H9 (cell line): ENCODE measurements around the gene HSD17B8. TPM values are rescaled to one million over a fixed set of nuclear protein-coding genes. Genes with fewer than 3 reads are reported as not detected.

Experiments used
- DNase-seq: peaks from one replicate; pipeline ENCODE4 v3.0.0-alpha.2; 2017
- H2AFZ ChIP-seq: one replicate; pipeline ENCODE4 v1.6.1; 2013; ENCODE audit warnings: mild to moderate bottlenecking, low read length, control low read depth, moderate library complexity
- H2AK5ac ChIP-seq: 2 replicates; pipeline ENCODE4 v1.6.1; 2013; ENCODE audit warnings: low read length, control low read depth, mixed read lengths; ENCODE audit not compliant: insufficient read length
- H2BK120ac ChIP-seq: one replicate; pipeline ENCODE4 v1.6.1; 2013; ENCODE audit warnings: low read depth, mild to moderate bottlenecking, low read length, control low read depth, inconsistent platforms; ENCODE audit not compliant: poor library complexity, severe bottlenecking
- H2BK12ac ChIP-seq: 2 replicates; pipeline ENCODE4 v1.6.1; 2013; ENCODE audit warnings: low read length, control low read depth, mixed read lengths, low read depth; ENCODE audit not compliant: insufficient read length
- H2BK15ac ChIP-seq: 2 replicates; pipeline ENCODE4 v1.6.1; 2013; ENCODE audit warnings: low read depth, low read length, control low read depth
- H2BK20ac ChIP-seq: one replicate; pipeline ENCODE4 v1.6.1; 2013; ENCODE audit warnings: low read depth, mild to moderate bottlenecking, low read length, control low read depth, inconsistent platforms; ENCODE audit not compliant: poor library complexity, severe bottlenecking
- H2BK5ac ChIP-seq: 2 replicates; pipeline ENCODE4 v1.6.1; 2013; ENCODE audit warnings: low read length, control low read depth, mixed read lengths; ENCODE audit not compliant: insufficient read length
- H3K14ac ChIP-seq: 2 replicates; pipeline ENCODE4 v1.6.1; 2013; ENCODE audit warnings: low read length, control low read depth; ENCODE audit not compliant: insufficient read depth
- H3K18ac ChIP-seq: 2 replicates; pipeline ENCODE4 v1.6.1; 2013; ENCODE audit warnings: low read depth, mild to moderate bottlenecking, mixed read lengths, low read length, control low read depth; ENCODE audit not compliant: insufficient read length
- H3K23ac ChIP-seq: 2 replicates; pipeline ENCODE4 v1.6.1; 2013; ENCODE audit warnings: low read length, control low read depth, mixed read lengths, low read depth; ENCODE audit not compliant: insufficient read length
- H3K23me2 ChIP-seq: 2 replicates; pipeline ENCODE4 v1.6.1; 2013; ENCODE audit warnings: low read depth, mild to moderate bottlenecking, mixed read lengths, low read length, control low read depth; ENCODE audit not compliant: insufficient read length, poor library complexity, severe bottlenecking
- H3K27ac ChIP-seq: 2 replicates; pipeline ENCODE4 v1.5.1; 2013; ENCODE audit warnings: low read length, control low read depth, mixed read lengths, low read depth; ENCODE audit not compliant: insufficient read length
- H3K27me3 ChIP-seq: 2 replicates; pipeline ENCODE4 v1.6.1; 2013; ENCODE audit warnings: low read length, control low read depth, inconsistent platforms; ENCODE audit not compliant: insufficient read depth
- H3K4ac ChIP-seq: 2 replicates; pipeline ENCODE4 v1.6.1; 2013; ENCODE audit warnings: low read depth, mild to moderate bottlenecking, control low read depth, inconsistent platforms, low read length, moderate library complexity
- H3K4me1 ChIP-seq: 2 replicates; pipeline ENCODE4 v1.6.1; 2013; ENCODE audit warnings: low read length, control low read depth, inconsistent platforms; ENCODE audit not compliant: insufficient read depth
- H3K4me2 ChIP-seq: 2 replicates; pipeline ENCODE4 v1.6.1; 2013; ENCODE audit warnings: low read length, control low read depth, mixed read lengths; ENCODE audit not compliant: insufficient read length, insufficient read depth
- H3K56ac ChIP-seq: 2 replicates; pipeline ENCODE4 v1.6.1; 2013; ENCODE audit warnings: low read depth, mild to moderate bottlenecking, mixed read lengths, low read length, control low read depth; ENCODE audit not compliant: insufficient read length
- H3K79me1 ChIP-seq: 2 replicates; pipeline ENCODE4 v1.6.1; 2013; ENCODE audit warnings: low read depth, mild to moderate bottlenecking, moderate library complexity, low read length, control low read depth, inconsistent platforms; ENCODE audit not compliant: insufficient read depth, poor library complexity, severe bottlenecking
- H3K79me2 ChIP-seq: 2 replicates; pipeline ENCODE4 v1.6.1; 2013; ENCODE audit warnings: low read length, control low read depth, inconsistent platforms; ENCODE audit not compliant: insufficient read depth
- H3K9ac ChIP-seq: 2 replicates; pipeline ENCODE4 v1.6.1; 2013; ENCODE audit warnings: low read length, control low read depth, mixed read lengths; ENCODE audit not compliant: insufficient read length; ENCODE audit errors: extremely low read depth
- H3K9me3 ChIP-seq: one replicate; pipeline ENCODE4 v1.6.1; 2013; ENCODE audit warnings: low read depth, low read length, inconsistent platforms; ENCODE audit not compliant: control insufficient read depth
- H3T11ph ChIP-seq: one replicate; pipeline ENCODE4 v1.6.1; 2013; ENCODE audit warnings: mild to moderate bottlenecking, low read length, control low read depth, inconsistent platforms
- H4K20me1 ChIP-seq: one replicate; pipeline ENCODE4 v1.6.1; 2013; ENCODE audit not compliant: control insufficient read depth, insufficient read length, insufficient read depth
- H4K5ac ChIP-seq: 2 replicates; pipeline ENCODE4 v1.6.1; 2013; ENCODE audit warnings: low read depth, mild to moderate bottlenecking, mixed read lengths, low read length, control low read depth; ENCODE audit not compliant: insufficient read length
- H4K8ac ChIP-seq: replicated peaks from 2 replicates; pipeline ENCODE4 v1.6.1; 2013; ENCODE audit warnings: low read length, control low read depth, mixed read lengths, low read depth; ENCODE audit not compliant: insufficient read length
- H4K91ac ChIP-seq: 2 replicates; pipeline ENCODE4 v1.6.1; 2013; ENCODE audit warnings: low read depth, mild to moderate bottlenecking, moderate library complexity, mixed read lengths, low read length, control low read depth; ENCODE audit not compliant: insufficient read length
- H3K27ac Mint-ChIP-seq, 3 experiments: 2 replicates in 2 of 3; 3 replicates in 1 of 3; pipeline ENCODE4 v1.8.0; 2020 to 2021; ENCODE audit warnings: mixed read lengths in 3 of 3, mild to moderate bottlenecking in 1 of 3, moderate library complexity in 1 of 3
- H3K27me3 Mint-ChIP-seq: 2 replicates; pipeline ENCODE4 v1.8.0; 2021; ENCODE audit warnings: low read depth, mild to moderate bottlenecking, moderate library complexity, mixed read lengths
- H3K36me3 Mint-ChIP-seq, 3 experiments: 2 replicates in 2 of 3; 3 replicates in 1 of 3; pipeline ENCODE4 v1.8.0; 2020 to 2021; ENCODE audit warnings: low read depth in 3 of 3, mixed read lengths in 3 of 3; ENCODE audit not compliant: insufficient read depth in 1 of 3
- H3K4me1 Mint-ChIP-seq, 2 experiments: 2 replicates each; pipeline ENCODE4 v1.8.0; 2020; ENCODE audit warnings: mixed read lengths in 2 of 2
- H3K4me3 Mint-ChIP-seq, 2 experiments: 2 replicates in 1 of 2; 3 replicates in 1 of 2; pipeline ENCODE4 v1.8.0; 2020 to 2021; ENCODE audit warnings: mild to moderate bottlenecking in 2 of 2, mixed read lengths in 2 of 2, moderate library complexity in 1 of 2
- H3K9me3 Mint-ChIP-seq, 2 experiments: 2 replicates in 1 of 2; 3 replicates in 1 of 2; pipeline ENCODE4 v1.8.0; 2020; ENCODE audit warnings: mild to moderate bottlenecking in 2 of 2, mixed read lengths in 2 of 2, moderate library complexity in 1 of 2
- WGBS: extraction: QIAGEN DNeasy Blood & Tissue Kit; methylation state at CpG from one replicate; pipeline ENCODE4 v1.1.7; 2013; ENCODE audit warnings: missing lambda C conversion rate, low lambda C conversion rate, mixed read lengths; ENCODE audit not compliant: insufficient read length; ENCODE audit errors: extremely low coverage; 5-methylcytosine and 5-hydroxymethylcytosine counted together
- total RNA-seq: library from RNA; stranded (reverse); gene quantifications from 2 replicates; pipeline ENCODE4 v1.2.1, GENCODE V29; 2021
- TF ChIP-seq, protein P1 (sequence below): fragments of 200-600 bp; sonication (generic); conservative IDR thresholded peaks from 3 replicates; pipeline ENCODE4 v1.8.0; 2021; ENCODE audit warnings: antibody characterized with exemption, mild to moderate bottlenecking

HSD17B8 gene
- total RNA-seq, 1 experiment from 2014 or later, result 7.1 TPM

- Histone ChIP-seq H2AFZ (no peak overlapping the region), H4K20me1 (peaks cover 3% of the 10 kb centered on the region), H2AK5ac (no peak overlapping the region), H3K4me1 (no peaks in the 10 kb centered on the region), H3K9ac (no peak overlapping the region), H2BK20ac (no peak overlapping the region), H3K14ac (no peak overlapping the region), H2BK12ac (no peak overlapping the region), H3K4ac (no peak overlapping the region), H4K8ac (no peak overlapping the region), H3K4me2 (no peak overlapping the region), H3K79me2 (no peaks in the 10 kb centered on the region), H3K9me3 (no peaks in the 10 kb centered on the region), H3K23me2 (no peaks in the 10 kb centered on the region), H3K56ac (no peak overlapping the region), H3K18ac (no peak overlapping the region), H3T11ph (no peak overlapping the region), H3K27me3 (no peaks in the 10 kb centered on the region), H4K5ac (no peak overlapping the region), H3K23ac (no peak overlapping the region), H2BK120ac (no peak overlapping the region), H4K91ac (no peak overlapping the region), H2BK5ac (no peak overlapping the region), H2BK15ac (no peak overlapping the region), H3K27ac (no peak overlapping the region), H3K79me1 (no peaks in the 10 kb centered on the region)
- DNase-seq, result no peak
- no peaks in the 10 kb centered on the region for H3K36me3 Mint-ChIP-seq
- H3K4me3 Mint-ChIP-seq, result no peak overlapping the region; a peak in 1 of 5 replicates
- TF ChIP-seq, protein P1, sequence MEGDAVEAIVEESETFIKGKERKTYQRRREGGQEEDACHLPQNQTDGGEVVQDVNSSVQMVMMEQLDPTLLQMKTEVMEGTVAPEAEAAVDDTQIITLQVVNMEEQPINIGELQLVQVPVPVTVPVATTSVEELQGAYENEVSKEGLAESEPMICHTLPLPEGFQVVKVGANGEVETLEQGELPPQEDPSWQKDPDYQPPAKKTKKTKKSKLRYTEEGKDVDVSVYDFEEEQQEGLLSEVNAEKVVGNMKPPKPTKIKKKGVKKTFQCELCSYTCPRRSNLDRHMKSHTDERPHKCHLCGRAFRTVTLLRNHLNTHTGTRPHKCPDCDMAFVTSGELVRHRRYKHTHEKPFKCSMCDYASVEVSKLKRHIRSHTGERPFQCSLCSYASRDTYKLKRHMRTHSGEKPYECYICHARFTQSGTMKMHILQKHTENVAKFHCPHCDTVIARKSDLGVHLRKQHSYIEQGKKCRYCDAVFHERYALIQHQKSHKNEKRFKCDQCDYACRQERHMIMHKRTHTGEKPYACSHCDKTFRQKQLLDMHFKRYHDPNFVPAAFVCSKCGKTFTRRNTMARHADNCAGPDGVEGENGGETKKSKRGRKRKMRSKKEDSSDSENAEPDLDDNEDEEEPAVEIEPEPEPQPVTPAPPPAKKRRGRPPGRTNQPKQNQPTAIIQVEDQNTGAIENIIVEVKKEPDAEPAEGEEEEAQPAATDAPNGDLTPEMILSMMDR, result no peak
- peaks cover 16% of the 10 kb centered on the region for H3K27me3 Mint-ChIP-seq
- peak overlapping the region in 1 of 3 experiments; percentile 96; a peak in 1 of 7 replicates for H3K27ac Mint-ChIP-seq
- H3K4me1 Mint-ChIP-seq, result peaks cover 10 to 15% of the 10 kb centered on the region in 2 experiments
- WGBS, result no CpG with 5 or more reads among the region's 5 CpGs
- no peaks in the 10 kb centered on the region for H3K9me3 Mint-ChIP-seq
Observed at GRCh38 chr6:33168639-33169038, 35.8 kb upstream of the HSD17B8 start.
